GM18507 (cell line): ENCODE data around the gene DAB1.

ENCODE experiments used
- DNase-seq: peaks from one replicate; pipeline ENCODE4 v3.0.0; 2011; ENCODE audit warnings: low read depth; ENCODE audit not compliant: insufficient read length; ENCODE audit errors: extremely low spot score
- FAIRE-seq: peaks from 2 replicates; lab custom pipeline; 2011; peaks lifted over from hg19 to GRCh38; lab: Jason Lieb, UNC

DAB1 gene

GRCh38 chr1:57066980-57067610 is 356.8 kb downstream of the DAB1 start:
- FAIRE-seq (no peak), DNase-seq (no peak)

- no peak for DNase-seq
- FAIRE-seq: no peak
Measured at GRCh38 chr1:57065442-57065841, 358.4 kb downstream of the DAB1 start.

GRCh38 chr1:57064379-57065140 is 359.3 kb downstream of the DAB1 start:
- FAIRE-seq (no peak), DNase-seq (no peak)

GRCh38 chr1:57063406-57064125 is 360.3 kb downstream of the DAB1 start:
- FAIRE-seq (no peak), DNase-seq (no peak)

GRCh38 chr1:57061369-57061768 is 362.5 kb downstream of the DAB1 start:
- DNase-seq (no peak), FAIRE-seq (no peak)

GRCh38 chr1:57060451-57060850 is 363.4 kb downstream of the DAB1 start:
- FAIRE-seq (no peak), DNase-seq (no peak)

GRCh38 chr1:57058652-57059501 is 365.0 kb downstream of the DAB1 start:
- FAIRE-seq (no peak), DNase-seq (no peak)

GRCh38 chr1:57048856-57049255 is 375.0 kb downstream of the DAB1 start:
- DNase-seq (no peak), FAIRE-seq (no peak)

GRCh38 chr1:57046462-57046861 is 377.4 kb downstream of the DAB1 start:
- DNase-seq (no peak), FAIRE-seq (no peak)

GRCh38 chr1:57041901-57042300 is 382.0 kb downstream of the DAB1 start:
- FAIRE-seq: no peak

GRCh38 chr1:57040811-57041210 is 383.0 kb downstream of the DAB1 start:
- DNase-seq: no peak
- no peak for FAIRE-seq

More at GRCh38 chr1:57041901-57042300, 382.0 kb downstream of the DAB1 start:
- no peak for DNase-seq

GRCh38 chr1:57036641-57037579 is 386.9 kb downstream of the DAB1 start:
- DNase-seq (no peak), FAIRE-seq (no peak)

GRCh38 chr1:57034713-57035112 is 389.1 kb downstream of the DAB1 start:
- no peak for DNase-seq
- FAIRE-seq: no peak

- no peak for DNase-seq
- no peak for FAIRE-seq
Measured at GRCh38 chr1:57033222-57034001, 390.4 kb downstream of the DAB1 start.

GRCh38 chr1:57026624-57027354 is 397.1 kb downstream of the DAB1 start:
- DNase-seq (no peak), FAIRE-seq (no peak)

- FAIRE-seq: no peak
- DNase-seq: no peak
Measured at GRCh38 chr1:57024855-57025254, 399.0 kb downstream of the DAB1 start.

GRCh38 chr1:57024428-57024827 is 399.4 kb downstream of the DAB1 start:
- DNase-seq (no peak), FAIRE-seq (no peak)
